Panc1 (cell line): ENCODE data around the gene DAG1. TPM values are rescaled to one million over a fixed set of nuclear protein-coding genes. Genes with fewer than 3 reads are reported as not detected.
A peak's percentile ranks its signal among the peaks of the same experiment; 100 is the strongest.

Source experiments
- ATAC-seq: fragments of 200-7000 bp; cut with Tn5 transposase; 2 replicates; pipeline ENCODE4 v1.9.1; 2020; ENCODE audit warnings: mild to moderate bottlenecking, moderate library complexity
- BruUV-seq: library from RNA; stranded (reverse); fragments of 400-500 nt; replicated peaks from 2 replicates; lab custom pipeline; 2021; lab: Mats Ljungman, UMichigan
- CTCF ChIA-PET: fragments of 300-600 bp; sonication (Branson Sonifier 250); formaldehyde crosslinking; loops from one replicate; lab custom pipeline; 2022; ENCODE audit warnings: antibody characterized with exemption; lab: Charles Lee
- POLR2A ChIA-PET: fragments of 300-600 bp; sonication (Branson Sonifier 250); formaldehyde crosslinking; loops from one replicate; lab custom pipeline; 2022; ENCODE audit warnings: antibody characterized with exemption; lab: Charles Lee
- DNase-seq: peaks from one replicate; pipeline ENCODE4 v3.0.0-alpha.2; 2010; ENCODE audit warnings: low read depth, low spot score
- H3K27ac ChIP-seq: 2 replicates; pipeline ENCODE4 v1.5.1; 2011; ENCODE audit warnings: mild to moderate bottlenecking, low read length, inconsistent platforms
- H3K27me3 ChIP-seq: fragments of 200-500 bp; sonication (Bioruptor generic); 2 replicates; pipeline ENCODE4 v1.6.0; 2014; ENCODE audit warnings: low read length, inconsistent platforms; ENCODE audit not compliant: control insufficient read depth, insufficient read depth
- H3K36me3 ChIP-seq: fragments of 200-500 bp; sonication (Bioruptor generic); 2 replicates; pipeline ENCODE4 v1.5.1; 2014; ENCODE audit warnings: inconsistent platforms, mild to moderate bottlenecking, low read length, moderate library complexity; ENCODE audit not compliant: control insufficient read depth, insufficient read depth
- H3K4me1 ChIP-seq: 2 replicates; pipeline ENCODE4 v1.5.1; 2011; ENCODE audit warnings: inconsistent platforms, mild to moderate bottlenecking, low read length, moderate library complexity; ENCODE audit not compliant: control insufficient read depth, insufficient read depth
- H3K4me3 ChIP-seq, 2 experiments: 2 replicates each; pipeline ENCODE4 v1.5.1; 2011 to 2012; ENCODE audit warnings: low read depth in 2 of 2, low read length in 2 of 2, mild to moderate bottlenecking in 2 of 2, inconsistent platforms in 1 of 2, moderate library complexity in 1 of 2
- H3K9me3 ChIP-seq: fragments of 200-500 bp; sonication (Bioruptor generic); 2 replicates; pipeline ENCODE4 v1.5.1; 2014; ENCODE audit warnings: low read depth, mild to moderate bottlenecking, inconsistent platforms, low read length, moderate library complexity; ENCODE audit not compliant: control insufficient read depth, insufficient read depth
- POLR2AphosphoS5 ChIP-seq: IDR thresholded peaks from 2 replicates; pipeline ENCODE4 v1.6.1; 2012; ENCODE audit warnings: mild to moderate bottlenecking, low read depth, low read length, moderate library complexity
- SIN3A ChIP-seq: IDR thresholded peaks from 2 replicates; pipeline ENCODE4 v1.6.1; 2012; ENCODE audit warnings: low read depth, mild to moderate bottlenecking, low read length, moderate library complexity, borderline replicate concordance; ENCODE audit not compliant: insufficient read depth
- TCF7L2 ChIP-seq: IDR thresholded peaks from 2 replicates; pipeline ENCODE4 v1.6.1; 2011; ENCODE audit warnings: mild to moderate bottlenecking, low read depth, low read length, inconsistent platforms
- in situ Hi-C: cut with HindIII; loops from 2 replicates; pipeline ENCODE4 v1.10.0; 2016; ENCODE audit warnings: low sequenced_read_pairs, low pct_unique_long_range_greater_than_20kb
- intact Hi-C: fragments of 100-400 bp; cut with micrococcal nuclease; formaldehyde crosslinking; loops from one replicate; pipeline ENCODE4 v1.10.0; 2022; ENCODE audit not compliant: unreplicated experiment
- total RNA-seq: library from RNA; stranded (reverse); gene quantifications from one replicate; pipeline ENCODE4 v1.2.1, GENCODE V29; 2021; ENCODE audit not compliant: unreplicated experiment
- TF ChIP-seq, protein P1 (sequence below), 2 experiments: IDR thresholded peaks; 2 replicates each; pipeline ENCODE4 v1.6.1; 2011 to 2012; ENCODE audit warnings: low read depth in 2 of 2, control low read depth in 1 of 2, low read length in 1 of 2, mild to moderate bottlenecking in 1 of 2, moderate library complexity in 1 of 2; ENCODE audit not compliant: insufficient read depth in 1 of 2
- TF ChIP-seq, protein P2 (sequence below): fragments of 450-650 bp; IDR thresholded peaks from 2 replicates; pipeline ENCODE4 v1.5.1; 2017; ENCODE audit warnings: mild to moderate bottlenecking

Gene DAG1
- total RNA-seq, 1 experiment from 2014 or later: 160 TPM

DNA sequence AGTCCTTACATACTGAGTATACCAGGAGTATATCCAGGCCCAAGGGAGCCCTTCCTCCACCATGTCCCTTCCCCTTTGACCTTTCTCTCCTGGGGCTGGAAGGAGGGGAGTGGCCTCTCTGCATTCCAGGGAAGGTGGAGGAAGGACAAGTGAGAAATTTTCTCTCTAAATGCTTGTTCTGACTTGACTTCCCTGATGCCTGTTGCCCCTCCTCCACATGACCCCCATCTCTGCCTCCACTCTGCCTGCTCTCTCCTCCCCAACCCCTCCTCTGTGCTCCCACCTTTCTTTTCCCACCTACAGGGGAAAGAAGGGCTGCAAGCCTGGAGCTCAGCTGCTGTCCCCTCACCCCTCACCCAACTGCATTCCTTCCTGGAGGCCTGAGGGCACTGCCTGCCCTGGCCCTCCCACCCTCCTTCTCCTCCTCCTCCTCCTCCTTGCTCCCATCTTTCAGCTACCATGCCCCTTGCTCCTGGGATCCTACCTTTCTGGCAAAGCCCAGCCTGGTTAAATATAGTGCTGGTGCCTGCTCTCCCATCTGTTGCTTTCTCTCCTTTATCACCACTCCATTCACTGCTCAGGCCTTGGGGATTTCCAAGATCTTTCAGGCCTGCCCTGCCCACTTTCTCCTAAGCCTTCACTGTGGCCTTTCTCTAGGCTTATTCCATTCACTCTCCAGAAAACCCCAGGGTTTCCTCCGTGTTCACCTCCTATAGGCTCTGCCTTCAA lies 8.5 kb upstream of the DAG1 start:
- H3K27ac ChIP-seq: peak overlapping the region; percentile 46; the same call in 1 of the 2 replicates
- BruUV-seq: no TSS peak
- H3K27me3 ChIP-seq: no peaks in the 10 kb centered on the region
- no peak for DNase-seq
- ChIA-PET CTCF (no interaction called here), POLR2A (no interaction called here)
- no peaks in the 10 kb centered on the region for H3K36me3 ChIP-seq
- H3K4me1 ChIP-seq: peaks cover 13% of the 10 kb centered on the region
- no peak overlapping the region for H3K4me3 ChIP-seq
- intact Hi-C loops: no loop called here
- no peaks in the 10 kb centered on the region for H3K9me3 ChIP-seq
- ATAC-seq: peak; percentile 77
- TF ChIP-seq POLR2AphosphoS5 (no peak), SIN3A (no peak), TCF7L2 (no peak)
- TF ChIP-seq, protein P1, sequence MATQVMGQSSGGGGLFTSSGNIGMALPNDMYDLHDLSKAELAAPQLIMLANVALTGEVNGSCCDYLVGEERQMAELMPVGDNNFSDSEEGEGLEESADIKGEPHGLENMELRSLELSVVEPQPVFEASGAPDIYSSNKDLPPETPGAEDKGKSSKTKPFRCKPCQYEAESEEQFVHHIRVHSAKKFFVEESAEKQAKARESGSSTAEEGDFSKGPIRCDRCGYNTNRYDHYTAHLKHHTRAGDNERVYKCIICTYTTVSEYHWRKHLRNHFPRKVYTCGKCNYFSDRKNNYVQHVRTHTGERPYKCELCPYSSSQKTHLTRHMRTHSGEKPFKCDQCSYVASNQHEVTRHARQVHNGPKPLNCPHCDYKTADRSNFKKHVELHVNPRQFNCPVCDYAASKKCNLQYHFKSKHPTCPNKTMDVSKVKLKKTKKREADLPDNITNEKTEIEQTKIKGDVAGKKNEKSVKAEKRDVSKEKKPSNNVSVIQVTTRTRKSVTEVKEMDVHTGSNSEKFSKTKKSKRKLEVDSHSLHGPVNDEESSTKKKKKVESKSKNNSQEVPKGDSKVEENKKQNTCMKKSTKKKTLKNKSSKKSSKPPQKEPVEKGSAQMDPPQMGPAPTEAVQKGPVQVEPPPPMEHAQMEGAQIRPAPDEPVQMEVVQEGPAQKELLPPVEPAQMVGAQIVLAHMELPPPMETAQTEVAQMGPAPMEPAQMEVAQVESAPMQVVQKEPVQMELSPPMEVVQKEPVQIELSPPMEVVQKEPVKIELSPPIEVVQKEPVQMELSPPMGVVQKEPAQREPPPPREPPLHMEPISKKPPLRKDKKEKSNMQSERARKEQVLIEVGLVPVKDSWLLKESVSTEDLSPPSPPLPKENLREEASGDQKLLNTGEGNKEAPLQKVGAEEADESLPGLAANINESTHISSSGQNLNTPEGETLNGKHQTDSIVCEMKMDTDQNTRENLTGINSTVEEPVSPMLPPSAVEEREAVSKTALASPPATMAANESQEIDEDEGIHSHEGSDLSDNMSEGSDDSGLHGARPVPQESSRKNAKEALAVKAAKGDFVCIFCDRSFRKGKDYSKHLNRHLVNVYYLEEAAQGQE (IDR thresholded peaks at IDR 0.05; ENCODE audit: insufficient read depth in 1 of 2, low read depth in 2 of 2, low read length in 1 of 2): no peak
- TF ChIP-seq, protein P2, sequence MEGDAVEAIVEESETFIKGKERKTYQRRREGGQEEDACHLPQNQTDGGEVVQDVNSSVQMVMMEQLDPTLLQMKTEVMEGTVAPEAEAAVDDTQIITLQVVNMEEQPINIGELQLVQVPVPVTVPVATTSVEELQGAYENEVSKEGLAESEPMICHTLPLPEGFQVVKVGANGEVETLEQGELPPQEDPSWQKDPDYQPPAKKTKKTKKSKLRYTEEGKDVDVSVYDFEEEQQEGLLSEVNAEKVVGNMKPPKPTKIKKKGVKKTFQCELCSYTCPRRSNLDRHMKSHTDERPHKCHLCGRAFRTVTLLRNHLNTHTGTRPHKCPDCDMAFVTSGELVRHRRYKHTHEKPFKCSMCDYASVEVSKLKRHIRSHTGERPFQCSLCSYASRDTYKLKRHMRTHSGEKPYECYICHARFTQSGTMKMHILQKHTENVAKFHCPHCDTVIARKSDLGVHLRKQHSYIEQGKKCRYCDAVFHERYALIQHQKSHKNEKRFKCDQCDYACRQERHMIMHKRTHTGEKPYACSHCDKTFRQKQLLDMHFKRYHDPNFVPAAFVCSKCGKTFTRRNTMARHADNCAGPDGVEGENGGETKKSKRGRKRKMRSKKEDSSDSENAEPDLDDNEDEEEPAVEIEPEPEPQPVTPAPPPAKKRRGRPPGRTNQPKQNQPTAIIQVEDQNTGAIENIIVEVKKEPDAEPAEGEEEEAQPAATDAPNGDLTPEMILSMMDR: no peak
- in situ Hi-C loops: no loop called here

DNA sequence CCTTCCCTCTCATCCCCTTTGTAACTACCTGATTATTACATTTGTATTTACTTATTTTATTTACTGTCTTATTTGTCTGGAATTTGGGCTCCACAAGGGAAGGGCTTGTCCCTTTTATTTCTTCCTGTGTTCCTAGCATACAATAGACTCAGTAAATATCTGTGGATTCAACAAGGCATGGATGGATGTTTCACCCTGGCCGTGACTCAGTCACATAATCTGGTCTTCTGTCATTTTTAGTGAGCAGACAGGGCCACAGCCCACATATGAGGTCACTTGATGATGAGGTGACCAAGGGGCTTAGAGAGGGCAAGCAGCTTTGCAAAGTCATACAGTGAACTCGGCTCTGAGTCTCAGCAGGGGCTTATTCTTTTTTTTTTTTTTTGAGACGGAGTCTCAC lies 7.8 kb upstream of the DAG1 start:
- TF ChIP-seq, protein P1 (IDR thresholded peaks at IDR 0.05; ENCODE audit: insufficient read depth in 1 of 2, low read depth in 2 of 2, low read length in 1 of 2): no peak
- TF ChIP-seq, protein P2: no peak
- TF ChIP-seq POLR2AphosphoS5 (no peak), TCF7L2 (no peak), SIN3A (no peak)
- ATAC-seq (no peak), DNase-seq (no peak)
- in situ Hi-C loops: no loop called here
- Histone ChIP-seq H3K27me3 (no peaks in the 10 kb centered on the region), H3K4me3 (no peak overlapping the region), H3K27ac (peak overlapping the region; percentile 46; the same call in 1 of the 2 replicates), H3K9me3 (no peaks in the 10 kb centered on the region), H3K4me1 (peaks cover 13% of the 10 kb centered on the region), H3K36me3 (no peaks in the 10 kb centered on the region)
- CTCF ChIA-PET: interaction anchor here (0.6 kb wide), 1 partner anchor 794 kb away, joined by 3 read pairs; no protein-coding TSS in a partner anchor
- no TSS peak for BruUV-seq
- intact Hi-C loops: no loop called here
- POLR2A ChIA-PET: no interaction called here
